Bone marrow (tissue), 2 donors: ENCODE measurements around the gene KIAA0586.
"Not testable (repeated sequence)": the region's sequence is repeated elsewhere in the genome, so short reads cannot be mapped to it uniquely, and the experiment has no call there.

Experiments used
- DNase-seq, 2 donors: peaks; one replicate each; lab custom pipeline; 2025; lab: John Stamatoyannopoulos, UW

KIAA0586 gene

DNA sequence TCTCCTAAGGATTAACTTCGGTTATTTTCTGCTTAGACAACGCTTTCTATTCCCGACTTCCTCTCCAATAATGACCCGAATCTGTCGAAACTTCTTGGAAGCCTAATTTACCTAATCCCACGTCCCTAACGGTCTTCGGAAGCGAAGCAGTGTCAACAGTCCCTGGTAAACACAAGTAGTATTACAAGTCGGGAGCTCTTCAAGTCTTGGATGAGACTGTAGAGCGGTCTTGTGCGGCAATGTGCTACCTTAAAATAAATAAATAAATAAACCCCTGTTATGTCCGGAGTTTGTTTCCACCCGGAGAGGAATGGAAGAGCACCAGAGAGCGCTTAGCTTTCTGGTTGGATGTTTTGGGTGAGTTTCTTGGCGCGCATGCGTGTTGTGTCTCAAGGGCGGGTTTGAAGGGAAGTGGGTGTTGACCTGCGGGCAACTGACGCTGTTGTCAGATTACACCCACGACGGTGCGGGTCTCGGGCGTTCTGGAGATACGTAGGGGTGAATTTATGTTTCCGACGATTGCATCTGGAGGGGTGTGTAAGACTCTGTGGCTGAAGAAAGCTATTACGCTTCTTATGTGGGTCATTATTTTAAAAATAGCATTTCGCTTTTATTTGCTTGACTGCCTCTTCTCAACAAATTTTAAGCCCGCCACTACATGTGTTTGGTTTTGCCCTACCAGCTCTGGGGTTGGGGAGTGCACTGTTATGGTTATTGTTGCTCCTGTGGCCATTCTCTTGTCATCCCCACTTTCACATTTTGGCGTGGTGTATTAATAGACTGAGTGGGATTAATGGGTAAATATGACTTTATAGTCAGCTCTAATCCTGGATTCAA lies at the start of gene KIAA0586, which contains the start of gene TIMM9:
TSS of gene KIAA0586 (plus strand) at position 439 of the 837 bp plus-strand sequence. CDS start 546 bp downstream, outside the sequence.
TSS of gene TIMM9 (minus strand) at position 251 of the 837 bp plus-strand sequence. CDS start 15,586 bp downstream, outside the sequence.
- DNase-seq: peak; percentile 76 to 97

DNA sequence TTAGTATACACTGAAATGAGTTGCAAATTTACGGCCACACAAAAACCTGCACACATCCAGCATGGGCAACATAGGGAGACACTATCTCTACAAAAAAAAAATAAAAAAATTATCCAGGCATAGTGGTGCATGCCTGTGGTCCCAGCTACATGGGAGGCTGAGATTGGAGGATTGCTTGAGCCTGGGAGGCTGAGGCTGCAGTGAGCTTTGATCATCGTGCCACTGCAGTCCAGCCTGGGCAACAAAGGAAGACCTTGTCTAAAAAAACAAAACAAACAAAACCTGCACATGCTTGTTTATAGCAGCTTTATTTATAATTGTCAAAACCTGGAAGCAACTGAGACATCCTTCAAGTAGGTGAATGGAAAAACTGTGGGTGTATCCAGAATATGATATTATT lies 36.7 kb upstream of the KIAA0586 start:
- DNase-seq: no peak

DNA sequence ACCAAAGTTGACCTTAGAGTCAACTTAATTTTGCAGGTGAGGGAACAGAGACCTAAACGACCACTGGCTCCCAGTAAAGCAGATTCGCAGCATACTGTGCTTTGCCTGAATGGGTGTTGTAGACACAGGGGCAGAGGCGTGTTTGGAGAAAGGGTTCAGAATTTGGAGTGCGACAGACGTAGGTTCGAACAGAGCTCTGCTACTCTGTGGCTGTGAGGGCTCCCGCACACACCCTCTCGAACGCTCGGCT lies 32.0 kb upstream of the KIAA0586 start:
- no peak for DNase-seq

DNA sequence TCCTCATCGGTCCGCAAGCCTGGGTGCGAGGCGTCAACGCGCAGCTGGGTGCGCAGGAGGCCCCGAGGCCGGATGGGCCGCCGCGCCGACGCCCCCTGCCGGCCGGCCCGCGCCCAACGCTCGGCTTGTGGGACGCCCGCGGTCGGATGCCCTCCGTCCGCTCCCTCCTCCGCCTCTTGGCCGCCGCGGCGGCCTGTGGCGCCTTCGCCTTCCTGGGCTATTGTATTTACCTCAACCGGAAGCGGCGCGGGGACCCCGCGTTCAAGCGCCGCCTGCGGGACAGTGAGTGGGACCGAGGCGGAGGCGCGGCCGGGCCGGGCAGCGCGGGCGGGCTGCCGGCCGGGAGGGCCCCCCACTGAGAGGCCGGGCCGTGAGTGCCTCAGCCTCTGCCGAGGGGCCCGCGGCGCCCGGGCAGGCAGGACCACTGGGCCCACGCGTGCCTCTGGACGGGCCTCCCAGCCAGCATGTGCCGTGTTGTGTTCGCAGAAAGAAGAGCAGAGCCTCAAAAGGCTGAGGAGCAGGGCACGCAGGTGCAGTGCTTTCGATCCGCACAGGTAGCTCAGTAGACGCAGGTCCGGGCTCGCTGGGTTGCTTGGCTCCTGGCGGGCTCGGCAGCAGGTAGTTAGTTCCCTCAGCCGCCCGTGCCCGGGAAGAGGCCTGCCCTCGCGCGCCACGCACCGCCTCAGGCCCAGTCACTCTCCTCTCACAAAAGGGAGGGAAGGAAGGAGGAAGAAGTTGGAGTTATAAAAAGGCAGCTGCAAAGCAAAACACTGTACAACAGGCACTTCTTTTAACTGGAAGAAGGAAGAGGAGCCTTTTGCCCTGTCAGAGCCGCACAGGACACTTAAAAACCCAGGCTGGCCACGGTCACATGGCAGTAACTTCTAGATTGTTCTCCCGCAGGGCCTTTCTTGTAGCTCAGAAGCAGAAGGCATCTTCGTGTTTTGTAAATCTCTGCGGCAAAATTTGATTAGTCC lies 31.4 kb upstream of the KIAA0586 start, which contains the start of gene TOMM20L:
TSS of gene TOMM20L (plus strand) at position 119 of the 977 bp plus-strand sequence. CDS start at position 147, 28 bp downstream.
- DNase-seq: peak; percentile 35 to 39

DNA sequence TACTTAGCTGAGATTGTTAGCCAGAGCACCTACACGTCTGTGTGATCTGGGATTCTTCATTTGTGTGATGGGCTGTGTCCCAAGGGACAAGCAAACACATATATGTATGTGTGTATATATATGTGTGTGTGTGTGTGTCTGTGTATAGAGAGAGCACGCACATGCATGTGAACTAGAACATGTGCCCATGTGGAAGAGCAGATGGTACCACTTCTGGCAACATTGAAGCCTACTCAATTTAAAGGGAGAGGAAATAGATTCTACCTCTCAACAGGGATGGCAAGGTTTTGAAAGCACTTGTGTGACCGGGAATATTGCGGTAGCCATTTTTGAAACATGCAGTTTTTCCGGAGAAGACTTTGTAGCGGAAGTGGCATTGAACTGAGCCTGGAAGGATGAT lies 30.4 kb upstream of the KIAA0586 start:
- no peak for DNase-seq

DNA sequence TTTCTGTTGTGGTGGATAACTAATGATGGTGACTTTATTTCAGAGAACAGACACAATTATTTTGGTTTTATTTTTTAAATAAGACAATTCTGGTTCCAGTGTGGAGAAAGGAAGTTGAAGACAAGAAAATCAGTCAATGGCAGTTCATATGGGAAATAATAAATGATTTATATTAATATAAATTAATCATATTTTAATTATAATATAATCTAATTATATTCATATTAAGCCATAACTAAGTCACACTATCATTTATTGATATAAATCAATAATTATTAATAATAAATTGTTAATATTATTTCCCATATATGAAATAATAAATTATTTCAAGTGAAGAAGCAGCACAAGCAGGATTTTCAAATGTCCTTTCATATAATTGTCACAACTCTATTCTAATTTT lies 29.0 kb upstream of the KIAA0586 start:
- DNase-seq: no peak

DNA sequence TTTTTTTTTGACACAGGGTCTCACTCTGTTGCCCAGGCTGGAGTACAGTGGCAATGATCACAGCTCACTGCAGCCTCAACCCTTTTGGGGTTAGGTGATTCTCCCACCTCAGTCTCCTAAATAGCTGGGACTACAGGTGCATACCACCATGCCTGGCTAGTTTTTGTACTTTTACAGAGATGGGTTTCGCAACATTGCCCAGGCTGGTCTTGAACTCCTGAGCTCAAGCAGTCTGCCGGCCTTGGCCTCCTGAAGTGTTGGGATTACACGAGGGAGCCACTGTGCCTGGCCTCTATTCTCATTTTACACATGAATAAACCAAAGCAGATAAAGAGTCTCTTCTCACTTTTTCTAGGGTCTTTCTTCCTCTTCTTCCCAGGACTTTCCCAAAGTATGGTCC lies 28.6 kb upstream of the KIAA0586 start:
- DNase-seq: no peak

DNA sequence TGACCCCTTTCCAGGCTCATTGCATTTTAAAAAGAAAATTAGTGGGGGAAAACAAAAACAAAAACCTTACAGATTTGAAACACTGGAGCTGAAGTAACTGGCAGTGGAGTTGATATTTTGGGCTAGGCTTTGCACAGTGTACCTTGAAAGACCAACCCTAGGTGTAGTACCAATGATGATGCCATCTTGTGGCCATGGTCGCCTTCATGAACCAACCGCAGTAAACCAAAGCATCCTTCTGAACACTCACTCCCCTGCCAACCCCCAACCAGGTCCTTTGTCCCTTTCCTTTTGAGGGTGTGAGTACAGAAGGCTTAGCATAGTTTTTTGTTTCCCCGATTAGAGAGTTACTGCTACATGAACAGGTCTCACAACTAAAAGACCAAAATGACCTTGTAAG lies 25.9 kb upstream of the KIAA0586 start:
- no peak for DNase-seq

DNA sequence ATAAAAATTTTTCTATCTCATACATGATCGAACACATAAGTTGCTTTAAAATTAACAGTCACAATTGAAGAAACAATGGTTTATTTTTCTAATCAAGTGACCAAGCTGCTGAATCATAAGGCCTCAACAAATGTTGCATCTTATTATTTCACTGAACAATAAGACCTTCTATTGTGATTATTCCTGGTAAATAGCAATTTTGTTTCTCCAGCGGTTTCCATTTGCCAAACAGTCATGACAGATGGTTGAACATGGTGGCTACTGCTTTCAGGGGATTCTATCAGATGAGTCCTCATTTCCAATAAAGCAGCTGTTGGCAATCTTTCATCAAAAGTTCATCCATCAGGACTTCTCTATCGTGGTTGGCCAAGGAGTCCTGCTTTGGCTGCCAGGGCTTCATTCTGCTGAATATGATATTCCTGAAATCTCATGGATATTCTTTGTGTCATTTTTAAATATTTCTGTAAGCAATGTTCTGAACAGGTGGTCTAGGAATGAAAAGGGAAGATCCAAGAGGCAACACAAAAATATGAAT lies 18.8 kb upstream of the KIAA0586 start:
- DNase-seq: no peak

DNA sequence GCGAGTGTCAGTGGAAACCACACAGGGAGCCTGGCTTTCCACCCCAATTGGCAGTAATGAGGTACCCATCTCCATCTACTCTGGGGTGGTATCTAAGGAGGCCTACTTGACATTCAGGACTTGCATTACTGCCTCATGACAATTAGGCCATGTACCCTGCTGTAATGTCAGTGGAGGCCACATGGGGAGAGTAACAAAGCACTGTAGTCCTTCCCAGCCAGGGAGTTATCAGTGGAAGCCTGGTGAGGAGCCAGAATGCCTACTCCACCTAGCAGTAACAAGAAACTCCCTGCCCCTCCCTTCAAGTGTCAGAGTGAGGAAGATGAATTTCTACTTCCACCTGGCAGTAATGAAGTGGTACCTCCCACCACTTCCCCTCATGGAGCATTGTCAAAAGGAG lies 12.7 kb upstream of the KIAA0586 start:
- no peak for DNase-seq

DNA sequence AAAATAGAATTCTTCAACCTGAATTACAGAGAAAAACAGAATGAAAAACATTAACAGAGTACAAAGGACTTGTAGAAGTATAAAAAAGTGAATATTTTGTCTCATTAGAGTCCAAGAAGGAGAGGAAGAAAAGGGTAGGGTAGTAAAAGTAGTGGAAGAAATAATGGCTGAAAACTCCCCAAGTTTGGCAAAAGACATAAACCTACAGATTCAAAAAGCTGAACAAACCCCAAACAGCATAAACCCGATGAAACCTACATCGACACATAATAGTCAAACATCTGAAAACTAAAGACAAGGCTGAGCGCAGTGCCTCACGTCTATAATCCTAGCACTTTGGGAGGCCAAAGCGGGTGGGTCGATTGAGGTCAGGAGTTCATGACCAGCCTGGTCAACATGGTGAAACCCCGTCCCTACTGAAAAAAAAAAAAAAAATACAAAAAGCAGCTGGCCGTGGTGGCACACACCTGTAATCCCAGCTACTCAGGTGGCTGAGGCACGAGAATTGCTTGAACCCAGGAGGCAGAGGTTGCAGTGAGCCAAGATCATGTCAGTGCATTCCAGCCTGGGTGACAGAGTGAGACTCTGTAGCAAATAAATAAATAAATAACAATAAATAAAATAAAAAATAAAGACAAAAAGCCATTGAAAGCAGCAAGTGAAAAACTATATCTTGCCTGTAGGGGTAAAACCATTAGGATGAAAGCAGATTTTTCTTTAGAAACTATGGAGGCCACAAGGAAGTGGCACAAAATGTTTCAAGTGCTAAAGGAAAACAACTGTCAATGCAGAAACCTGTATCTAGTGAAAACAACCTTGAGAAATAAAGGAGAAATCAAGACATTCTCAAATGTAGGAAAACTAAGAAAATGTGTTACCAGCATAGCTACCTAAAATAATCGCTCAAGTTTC lies 11.6 kb upstream of the KIAA0586 start:
- no peak for DNase-seq

DNA sequence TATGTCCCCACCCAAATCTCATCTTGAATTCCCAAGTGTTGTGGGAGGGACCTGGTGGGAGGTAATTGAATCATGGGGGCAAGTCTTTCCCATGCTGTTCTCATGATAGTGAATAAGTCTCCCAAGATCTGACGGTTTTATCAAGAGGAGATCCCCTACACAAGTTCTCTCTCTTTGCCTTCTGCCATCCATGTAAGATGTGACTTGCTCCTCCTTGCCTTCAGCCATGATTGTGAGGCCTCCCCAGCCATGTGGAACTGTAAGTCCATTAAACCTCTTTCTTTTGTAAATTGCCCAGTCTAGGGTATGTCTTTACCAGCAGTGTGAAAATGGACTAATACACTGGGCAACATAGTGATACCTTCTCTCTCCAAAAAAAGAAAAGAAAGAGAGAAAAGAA lies 10.6 kb upstream of the KIAA0586 start:
- DNase-seq: not testable (repeated sequence)

DNA sequence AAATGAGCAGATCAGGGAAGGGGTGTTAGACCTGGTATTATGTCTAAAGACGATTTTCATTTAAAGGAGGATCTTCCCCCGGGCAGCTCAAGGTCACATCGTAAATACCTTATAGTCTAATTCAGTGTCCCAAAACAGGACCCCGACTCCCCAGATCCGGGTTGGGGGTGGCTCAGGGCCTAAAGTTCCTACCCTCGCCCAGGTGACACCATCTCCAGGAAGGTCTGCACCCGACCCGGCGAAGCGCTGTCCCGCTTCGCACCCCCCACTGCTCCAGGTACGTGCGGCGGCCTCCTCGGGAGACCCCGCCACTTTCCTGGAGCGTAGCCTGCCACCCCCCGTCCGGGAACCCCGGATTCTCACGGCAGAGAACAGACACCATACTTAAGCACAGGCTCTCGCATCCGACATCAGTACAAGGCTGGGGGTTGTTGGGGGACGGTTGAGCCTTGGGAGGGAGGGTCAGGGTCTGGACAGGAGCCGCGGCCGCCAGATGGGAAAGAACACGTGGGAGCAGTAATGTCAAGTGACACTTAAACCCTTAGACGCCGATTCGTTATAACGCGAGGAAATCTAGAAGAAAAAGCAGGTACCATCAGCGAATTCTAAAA lies 744 bp upstream of the KIAA0586 start:
- DNase-seq: peak; percentile 35 to 76

DNA sequence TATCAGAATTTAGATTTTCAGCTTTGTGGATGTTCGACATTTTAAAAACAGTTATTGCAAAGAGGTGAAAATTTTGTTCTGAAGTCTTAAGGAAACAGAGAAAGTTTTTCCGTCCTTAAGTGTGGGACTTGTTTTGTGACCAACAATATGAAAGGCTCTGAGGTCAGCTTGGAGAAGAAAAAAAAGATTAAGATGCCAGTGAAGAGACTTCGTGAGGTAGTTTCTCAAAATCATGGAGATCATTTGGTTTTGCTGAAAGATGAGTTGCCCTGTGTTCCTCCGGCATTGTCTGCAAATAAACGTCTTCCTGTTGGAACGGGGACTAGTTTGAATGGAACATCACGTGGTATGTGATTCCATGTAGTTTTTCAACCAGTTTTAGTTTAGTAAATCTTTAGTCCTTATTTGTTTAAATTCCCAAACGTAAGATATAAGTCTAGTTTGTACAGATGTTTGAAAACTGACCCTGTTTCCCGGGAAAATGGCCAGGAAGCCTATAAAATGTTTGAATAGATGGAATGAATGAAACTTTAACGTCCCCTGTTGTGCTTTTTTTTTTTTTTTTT lies 682 bp downstream of the KIAA0586 start:
- peak in 1 of 2 donors; percentile 1 for DNase-seq

DNA sequence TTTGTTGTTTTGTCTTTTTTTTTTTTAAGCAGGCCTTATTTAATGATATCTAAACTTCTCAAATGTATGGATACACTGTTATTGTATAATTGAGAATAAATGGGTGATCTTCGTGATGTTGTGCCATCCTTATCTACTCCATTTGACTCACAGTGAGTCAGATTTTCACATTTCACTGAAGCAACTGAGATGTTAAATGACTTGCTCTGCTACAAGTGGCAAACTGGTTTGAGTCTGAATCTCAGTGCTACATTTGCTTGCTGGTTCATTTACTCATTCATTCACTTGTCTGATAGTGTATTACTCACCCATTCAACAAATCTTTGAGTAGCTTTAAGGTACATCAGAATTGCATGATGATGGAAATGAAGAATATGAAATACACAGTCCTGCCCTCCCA lies 2.6 kb downstream of the KIAA0586 start:
- DNase-seq: no peak

DNA sequence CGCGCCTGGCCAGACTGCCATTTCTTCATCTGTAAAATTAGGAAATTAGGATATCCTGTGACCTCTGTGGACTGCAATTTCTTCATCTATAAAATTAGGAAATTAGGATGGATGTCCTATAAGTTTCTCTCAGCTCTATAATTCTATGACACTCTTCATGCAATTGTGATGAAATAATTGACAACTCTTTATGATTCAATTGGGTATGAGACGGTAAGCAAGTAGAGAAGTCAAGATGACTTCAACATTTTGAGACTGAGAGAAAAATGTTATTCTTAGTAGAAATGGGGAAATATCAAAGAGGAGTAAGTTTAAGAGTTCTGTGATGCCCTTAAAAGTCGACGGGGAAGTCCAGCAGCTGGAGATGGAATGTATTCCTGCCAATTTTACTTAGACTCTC lies 12.0 kb downstream of the KIAA0586 start:
- DNase-seq: no peak

DNA sequence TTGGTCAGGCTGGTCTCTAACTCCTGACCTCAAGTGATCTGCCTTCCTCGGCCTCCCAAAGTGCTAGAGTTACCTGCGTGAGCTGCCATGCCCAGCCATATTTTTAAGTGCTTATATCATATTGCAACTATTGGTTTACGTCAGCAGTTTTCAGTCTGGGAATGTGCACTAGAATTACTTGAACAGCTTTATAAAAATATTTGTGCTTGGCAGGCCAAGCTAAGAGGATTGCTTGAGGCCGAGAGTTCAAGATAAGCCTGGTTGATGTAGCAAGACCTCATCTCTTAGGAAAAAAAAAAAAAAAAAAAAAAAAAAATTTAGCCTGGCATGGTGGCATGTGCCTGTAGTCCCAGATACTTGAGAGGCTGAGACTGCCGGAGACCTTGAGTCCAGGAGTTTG lies 17.1 kb downstream of the KIAA0586 start:
- DNase-seq: no peak

DNA sequence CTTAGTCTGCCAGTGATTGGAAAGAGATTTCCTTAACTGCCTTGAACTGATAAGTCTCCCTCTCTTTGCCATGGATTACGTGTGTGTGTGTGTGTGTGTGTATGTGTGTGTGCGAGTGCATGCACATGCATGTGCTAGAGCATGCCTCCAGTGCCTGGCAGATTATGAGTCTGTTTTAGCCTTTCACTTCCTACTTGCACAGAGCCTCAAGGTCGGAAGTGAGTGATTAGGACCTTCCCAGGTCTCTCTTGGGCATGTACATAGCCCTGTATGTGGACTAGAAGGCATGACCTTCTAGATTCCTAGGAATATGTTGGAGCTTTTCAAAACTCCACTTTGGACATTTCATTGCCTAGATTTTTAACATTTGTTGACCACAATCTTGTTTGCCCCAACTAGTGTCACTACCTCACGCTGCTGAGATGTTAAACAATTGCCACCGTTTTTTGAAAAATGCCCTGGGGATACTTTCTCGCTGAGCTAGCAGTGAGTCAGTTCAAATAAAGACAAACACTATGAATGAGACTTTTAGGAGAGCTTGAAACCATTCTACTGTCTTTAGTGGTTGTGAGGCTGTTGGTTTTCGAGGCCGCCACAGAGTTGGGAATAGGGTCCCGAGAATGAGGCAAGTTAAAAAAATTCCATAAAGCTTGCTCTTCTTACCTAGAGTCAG lies 28.2 kb downstream of the KIAA0586 start:
- no peak for DNase-seq

DNA sequence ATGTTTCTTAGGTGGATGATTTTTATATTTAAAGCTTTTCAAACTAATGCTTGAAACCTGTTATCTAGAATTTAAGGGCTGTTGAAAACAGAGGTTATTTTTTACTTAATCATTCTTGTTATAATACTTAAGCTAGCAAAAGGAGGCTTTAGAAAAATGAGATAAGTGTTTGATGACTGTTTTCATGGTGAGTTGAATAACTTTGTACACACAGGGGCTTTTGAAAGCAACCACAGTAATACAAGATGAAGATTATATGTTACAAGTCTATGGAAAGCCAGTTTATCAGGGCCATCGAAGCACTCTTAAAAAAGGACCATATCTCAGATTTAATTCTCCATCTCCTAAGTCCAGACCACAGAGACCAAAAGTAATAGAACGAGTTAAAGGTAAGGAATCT lies 33.3 kb downstream of the KIAA0586 start:
- no peak for DNase-seq

DNA sequence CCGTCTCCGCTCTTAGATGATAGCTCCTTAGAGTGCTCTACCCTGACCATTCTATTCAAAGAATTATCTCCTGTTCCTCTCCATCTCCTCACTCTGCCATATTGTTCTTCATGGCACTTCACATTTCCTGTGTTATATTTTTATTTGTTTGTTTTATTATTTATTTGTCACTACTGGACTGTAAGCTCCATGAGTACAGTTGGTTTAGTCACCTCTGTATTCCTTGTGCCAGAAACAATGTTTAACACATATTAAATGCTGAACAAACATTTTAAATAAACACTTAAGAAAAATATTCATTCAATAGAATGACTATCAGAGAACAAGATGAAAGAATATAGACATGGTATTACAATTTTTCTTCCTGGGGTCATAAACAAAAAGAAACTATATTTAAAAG lies 35.6 kb downstream of the KIAA0586 start:
- no peak for DNase-seq
